ENCODE results near the gene CDK14.

The CDK14 gene

DNA sequence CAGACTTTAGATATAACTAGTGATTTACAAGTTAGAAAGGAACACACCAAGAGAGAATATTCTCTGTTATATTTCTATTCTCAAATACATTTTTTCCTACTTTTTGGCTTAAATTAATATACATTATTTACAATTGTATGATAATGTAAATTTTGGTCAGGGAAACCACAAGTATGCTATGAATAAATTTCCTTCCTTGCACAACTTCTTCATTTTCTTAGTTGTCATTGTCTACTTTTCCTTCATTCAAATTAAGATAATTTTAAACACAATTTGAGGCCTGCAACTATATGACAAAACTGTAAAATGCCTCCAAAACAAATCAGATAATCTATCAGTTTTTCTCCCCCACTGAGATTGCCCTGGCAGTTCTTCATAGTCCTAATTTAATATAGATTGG, 131.3 kb downstream of the CDK14 start:
- TF ChIP-seq, protein P1, sequence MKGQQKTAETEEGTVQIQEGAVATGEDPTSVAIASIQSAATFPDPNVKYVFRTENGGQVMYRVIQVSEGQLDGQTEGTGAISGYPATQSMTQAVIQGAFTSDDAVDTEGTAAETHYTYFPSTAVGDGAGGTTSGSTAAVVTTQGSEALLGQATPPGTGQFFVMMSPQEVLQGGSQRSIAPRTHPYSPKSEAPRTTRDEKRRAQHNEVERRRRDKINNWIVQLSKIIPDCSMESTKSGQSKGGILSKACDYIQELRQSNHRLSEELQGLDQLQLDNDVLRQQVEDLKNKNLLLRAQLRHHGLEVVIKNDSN (IDR thresholded peaks at IDR 0.05): no peak
- TF ChIP-seq, protein P2, sequence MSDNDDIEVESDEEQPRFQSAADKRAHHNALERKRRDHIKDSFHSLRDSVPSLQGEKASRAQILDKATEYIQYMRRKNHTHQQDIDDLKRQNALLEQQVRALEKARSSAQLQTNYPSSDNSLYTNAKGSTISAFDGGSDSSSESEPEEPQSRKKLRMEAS (IDR thresholded peaks at IDR 0.05): no peak
- TF ChIP-seq FOXM1 (IDR thresholded peaks at IDR 0.05; ENCODE audit: borderline replicate concordance, low read depth) (no peak), CEBPB (IDR thresholded peaks at IDR 0.05) (no peak), ZBTB7A (IDR thresholded peaks at IDR 0.05; ENCODE audit: low read depth) (no peak), EP300 (IDR thresholded peaks at IDR 0.05; ENCODE audit: borderline replicate concordance) (no peak), CREB1 (IDR thresholded peaks at IDR 0.05; ENCODE audit: low read depth) (no peak), TCF12 (IDR thresholded peaks at IDR 0.05; ENCODE audit: low read depth) (no peak), EGR1 (IDR thresholded peaks at IDR 0.05) (no peak), TEAD4 (IDR thresholded peaks at IDR 0.05) (no peak), TAF1 (IDR thresholded peaks at IDR 0.05; ENCODE audit: low read depth) (no peak)
- TF ChIP-seq, protein P3, sequence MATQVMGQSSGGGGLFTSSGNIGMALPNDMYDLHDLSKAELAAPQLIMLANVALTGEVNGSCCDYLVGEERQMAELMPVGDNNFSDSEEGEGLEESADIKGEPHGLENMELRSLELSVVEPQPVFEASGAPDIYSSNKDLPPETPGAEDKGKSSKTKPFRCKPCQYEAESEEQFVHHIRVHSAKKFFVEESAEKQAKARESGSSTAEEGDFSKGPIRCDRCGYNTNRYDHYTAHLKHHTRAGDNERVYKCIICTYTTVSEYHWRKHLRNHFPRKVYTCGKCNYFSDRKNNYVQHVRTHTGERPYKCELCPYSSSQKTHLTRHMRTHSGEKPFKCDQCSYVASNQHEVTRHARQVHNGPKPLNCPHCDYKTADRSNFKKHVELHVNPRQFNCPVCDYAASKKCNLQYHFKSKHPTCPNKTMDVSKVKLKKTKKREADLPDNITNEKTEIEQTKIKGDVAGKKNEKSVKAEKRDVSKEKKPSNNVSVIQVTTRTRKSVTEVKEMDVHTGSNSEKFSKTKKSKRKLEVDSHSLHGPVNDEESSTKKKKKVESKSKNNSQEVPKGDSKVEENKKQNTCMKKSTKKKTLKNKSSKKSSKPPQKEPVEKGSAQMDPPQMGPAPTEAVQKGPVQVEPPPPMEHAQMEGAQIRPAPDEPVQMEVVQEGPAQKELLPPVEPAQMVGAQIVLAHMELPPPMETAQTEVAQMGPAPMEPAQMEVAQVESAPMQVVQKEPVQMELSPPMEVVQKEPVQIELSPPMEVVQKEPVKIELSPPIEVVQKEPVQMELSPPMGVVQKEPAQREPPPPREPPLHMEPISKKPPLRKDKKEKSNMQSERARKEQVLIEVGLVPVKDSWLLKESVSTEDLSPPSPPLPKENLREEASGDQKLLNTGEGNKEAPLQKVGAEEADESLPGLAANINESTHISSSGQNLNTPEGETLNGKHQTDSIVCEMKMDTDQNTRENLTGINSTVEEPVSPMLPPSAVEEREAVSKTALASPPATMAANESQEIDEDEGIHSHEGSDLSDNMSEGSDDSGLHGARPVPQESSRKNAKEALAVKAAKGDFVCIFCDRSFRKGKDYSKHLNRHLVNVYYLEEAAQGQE (IDR thresholded peaks at IDR 0.05; ENCODE audit: low read depth): no peak

DNA sequence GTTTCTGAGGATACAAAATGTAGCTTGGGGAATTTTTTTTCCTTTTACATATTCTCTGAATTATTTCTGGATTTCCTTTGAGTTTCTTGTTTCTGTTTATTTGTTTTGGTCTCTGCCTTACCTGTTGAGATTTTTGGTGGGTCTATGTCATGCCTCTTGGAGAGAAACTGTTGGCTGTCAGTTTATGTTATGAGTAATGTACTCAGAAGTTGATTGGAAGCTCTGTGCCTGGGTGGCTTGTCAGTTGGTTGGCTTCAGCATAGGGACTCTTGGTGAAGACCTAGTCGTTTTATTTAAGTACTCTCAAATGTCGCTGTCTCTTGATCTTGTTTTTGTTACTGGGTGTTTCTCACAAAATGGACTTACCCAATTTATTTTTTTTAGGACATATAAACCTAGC, 132.4 kb downstream of the CDK14 start:
- TF ChIP-seq, protein P1 (IDR thresholded peaks at IDR 0.05): no peak
- TF ChIP-seq TAF1 (IDR thresholded peaks at IDR 0.05; ENCODE audit: low read depth): no peak
- no peak for TF ChIP-seq EGR1 (IDR thresholded peaks at IDR 0.05)
- TF ChIP-seq EP300 (IDR thresholded peaks at IDR 0.05; ENCODE audit: borderline replicate concordance): no peak
- no peak for TF ChIP-seq ZBTB7A (IDR thresholded peaks at IDR 0.05; ENCODE audit: low read depth)
- TF ChIP-seq NFIC (IDR thresholded peaks at IDR 0.05): no peak
- no peak for TF ChIP-seq YY1 (IDR thresholded peaks at IDR 0.05; ENCODE audit: low read depth)
- TF ChIP-seq FOXM1 (IDR thresholded peaks at IDR 0.05; ENCODE audit: borderline replicate concordance, low read depth): no peak
- no peak for TF ChIP-seq RAD21 (IDR thresholded peaks at IDR 0.05; ENCODE audit: low read depth)
- no peak for TF ChIP-seq TCF12 (IDR thresholded peaks at IDR 0.05; ENCODE audit: low read depth)
- TF ChIP-seq CREB1 (IDR thresholded peaks at IDR 0.05; ENCODE audit: low read depth): no peak
- TF ChIP-seq TEAD4 (IDR thresholded peaks at IDR 0.05): no peak
- TF ChIP-seq, protein P2 (IDR thresholded peaks at IDR 0.05): no peak
- no peak for TF ChIP-seq CEBPB (IDR thresholded peaks at IDR 0.05)
- TF ChIP-seq, protein P3 (IDR thresholded peaks at IDR 0.05; ENCODE audit: low read depth): no peak

DNA sequence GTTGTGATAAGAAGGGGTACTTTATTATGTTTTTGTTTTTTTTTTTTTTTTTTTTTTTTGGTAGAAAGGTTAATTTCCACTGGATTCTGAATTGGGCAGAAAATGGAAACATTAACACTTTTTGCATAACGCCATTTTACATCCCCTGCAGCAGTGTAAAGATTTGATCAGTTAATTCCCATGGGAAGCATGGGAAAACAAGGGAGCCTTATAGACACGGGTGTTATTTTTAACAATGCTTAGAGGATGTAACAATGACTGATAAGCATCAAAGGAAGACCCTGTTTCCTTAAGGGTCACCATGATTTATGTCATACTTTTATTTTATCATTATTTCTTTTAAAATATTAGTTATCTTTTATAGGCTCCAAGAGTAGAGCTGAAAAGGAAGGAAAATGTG, 140.2 kb downstream of the CDK14 start:
- TF ChIP-seq TCF12 (IDR thresholded peaks at IDR 0.05; ENCODE audit: low read depth) (no peak), RAD21 (IDR thresholded peaks at IDR 0.05; ENCODE audit: low read depth) (no peak), FOXM1 (IDR thresholded peaks at IDR 0.05; ENCODE audit: borderline replicate concordance, low read depth) (no peak), TEAD4 (IDR thresholded peaks at IDR 0.05) (no peak), EP300 (IDR thresholded peaks at IDR 0.05; ENCODE audit: borderline replicate concordance) (no peak), ZBTB7A (IDR thresholded peaks at IDR 0.05; ENCODE audit: low read depth) (no peak), TAF1 (IDR thresholded peaks at IDR 0.05; ENCODE audit: low read depth) (no peak), EGR1 (IDR thresholded peaks at IDR 0.05) (no peak)

DNA sequence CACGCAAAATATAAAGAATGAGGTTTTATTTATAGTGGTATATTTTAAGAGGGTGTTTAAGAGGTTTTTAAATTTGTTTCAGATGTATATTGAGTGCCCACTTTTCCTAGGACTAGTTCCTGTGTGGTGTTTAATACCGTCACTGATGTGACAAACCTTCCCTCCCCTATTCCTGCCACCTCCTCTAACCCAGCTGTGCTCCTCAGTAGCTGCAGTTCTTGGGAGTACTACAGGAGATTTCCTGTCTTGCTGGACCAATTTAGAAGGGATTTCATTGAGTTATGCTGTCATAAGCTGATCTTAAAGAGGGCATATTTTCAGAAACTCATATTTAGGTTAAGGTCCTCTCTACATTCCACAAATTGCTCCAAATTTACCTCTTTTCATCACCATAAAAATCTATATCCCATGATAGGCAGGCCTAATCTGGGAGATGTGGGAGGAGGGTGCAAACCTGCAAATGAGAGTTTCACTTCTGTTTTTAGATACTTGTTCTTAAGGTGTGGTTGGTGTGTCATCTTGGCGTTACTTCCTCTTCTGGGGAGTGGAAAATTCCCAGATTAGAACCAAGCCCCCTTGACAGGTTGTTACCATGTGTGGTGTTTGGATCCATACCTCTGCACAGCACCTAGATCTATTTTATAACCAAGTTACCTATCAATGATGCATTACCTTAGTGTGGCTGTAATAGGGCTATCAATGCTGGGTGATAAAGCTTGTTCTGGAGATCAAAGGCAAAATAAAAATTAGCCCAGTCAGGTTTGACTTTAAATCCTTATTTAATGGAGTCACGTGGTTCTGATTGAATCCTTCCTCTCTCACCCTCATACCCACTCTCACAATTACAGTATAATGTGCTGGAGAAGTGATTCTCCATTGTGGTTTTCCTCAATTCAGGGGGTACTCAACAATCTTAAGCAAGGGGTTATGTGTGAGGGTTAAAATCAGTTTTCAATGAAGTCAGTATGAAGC, 141.1 kb downstream of the CDK14 start:
- TF ChIP-seq ZBTB7A (IDR thresholded peaks at IDR 0.05; ENCODE audit: low read depth): no peak
- TF ChIP-seq, protein P2 (IDR thresholded peaks at IDR 0.05): no peak
- no peak for TF ChIP-seq TCF12 (IDR thresholded peaks at IDR 0.05; ENCODE audit: low read depth)
- TF ChIP-seq EP300 (IDR thresholded peaks at IDR 0.05; ENCODE audit: borderline replicate concordance): no peak
- TF ChIP-seq YY1 (IDR thresholded peaks at IDR 0.05; ENCODE audit: low read depth): no peak
- TF ChIP-seq FOXM1 (IDR thresholded peaks at IDR 0.05; ENCODE audit: borderline replicate concordance, low read depth): no peak
- TF ChIP-seq, protein P3 (IDR thresholded peaks at IDR 0.05; ENCODE audit: low read depth): no peak
- TF ChIP-seq CREB1 (IDR thresholded peaks at IDR 0.05; ENCODE audit: low read depth): no peak
- no peak for TF ChIP-seq TEAD4 (IDR thresholded peaks at IDR 0.05)
- no peak for TF ChIP-seq RAD21 (IDR thresholded peaks at IDR 0.05; ENCODE audit: low read depth)
- TF ChIP-seq TAF1 (IDR thresholded peaks at IDR 0.05; ENCODE audit: low read depth): no peak
